Tibial artery (tissue), 4 donors: ENCODE results near the gene CTNND2.

Source experiments
- DNase-seq, 2 donors: peaks; one replicate each; pipeline ENCODE4 v3.0.0-alpha.2; 2019
- H3K27ac ChIP-seq, 2 donors: fragments of 200-600 bp; sonication (generic) in 1 of 2; 1 replicate in 1 of 2; 2 replicates in 1 of 2; pipeline ENCODE4 v1.5.1; 2018 to 2019; ENCODE audit warnings: mild to moderate bottlenecking in 1 of 2
- H3K27me3 ChIP-seq, 2 donors: fragments of 200-600 bp; sonication (generic) in 1 of 2; one replicate each; pipeline versions ENCODE4 v1.5.1 to v1.6.0; 2016 to 2019
- H3K36me3 ChIP-seq, 3 donors: fragments of 200-600 bp; sonication (generic) in 2 of 3; one replicate each; pipeline ENCODE4 v1.5.1; 2016 to 2019; ENCODE audit warnings: mild to moderate bottlenecking in 2 of 3
- H3K4me1 ChIP-seq, 4 donors: fragments of 200-600 bp; sonication (generic) in 2 of 4; 1 replicate in 3 of 4; 2 replicates in 1 of 4; pipeline ENCODE4 v1.5.1; 2016 to 2019
- H3K4me3 ChIP-seq, 2 donors: fragments of 200-600 bp; sonication (generic) in 1 of 2; 1 replicate in 1 of 2; 2 replicates in 1 of 2; pipeline ENCODE4 v1.5.1; 2018 to 2019; ENCODE audit warnings: mild to moderate bottlenecking in 2 of 2
- H3K9me3 ChIP-seq, 3 donors: fragments of 200-600 bp; sonication (generic) in 1 of 3; one replicate each; pipeline ENCODE4 v1.5.1; 2016 to 2019
- intact Hi-C: fragments of 100-400 bp; cut with DNase I; formaldehyde crosslinking; loops from one replicate; pipeline ENCODE4 v1.15.0; 2023; ENCODE audit warnings: low total_unique reads
- TF ChIP-seq, protein P1 (sequence below), 2 experiments: fragments of 200-600 bp in 1 of 2; fragments of 450-650 bp in 1 of 2; IDR thresholded peaks; one replicate each; pipeline ENCODE4 v1.5.1; 2017 to 2019; ENCODE audit warnings: antibody characterized with exemption in 2 of 2, mild to moderate bottlenecking in 1 of 2, moderate library complexity in 1 of 2

Gene CTNND2

DNA sequence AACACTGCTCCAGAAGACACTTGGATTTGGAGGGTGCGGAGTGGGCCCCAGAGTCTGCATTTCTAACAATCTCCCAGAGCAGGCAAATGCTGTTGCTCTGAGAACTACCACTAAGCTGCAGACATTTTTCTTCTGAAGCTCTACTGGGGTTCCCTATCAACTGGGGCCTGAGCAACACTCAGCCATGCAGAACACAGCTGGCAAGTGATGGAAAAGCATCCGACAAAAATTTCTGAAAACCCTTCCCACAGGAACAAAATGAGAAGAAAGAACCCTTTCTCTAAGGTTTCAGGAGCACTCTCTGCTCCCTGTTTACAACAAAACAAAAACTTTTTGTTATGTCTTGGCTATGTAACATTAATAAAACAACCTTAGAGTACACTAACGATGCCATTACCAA, 516.9 kb downstream of the CTNND2 start:
- peaks cover 0 to 19% (median 8%) of the 10 kb centered on the region in 4 donors for H3K4me1 ChIP-seq
- peaks cover 0 to 27% of the 10 kb centered on the region in 2 donors for H3K27me3 ChIP-seq
- no peak overlapping the region for H3K4me3 ChIP-seq
- no peaks in the 10 kb centered on the region for H3K9me3 ChIP-seq
- H3K27ac ChIP-seq: no peak overlapping the region
- H3K36me3 ChIP-seq: no peaks in the 10 kb centered on the region
- intact Hi-C loops: no loop called here
- no peak for DNase-seq
- TF ChIP-seq, protein P1, sequence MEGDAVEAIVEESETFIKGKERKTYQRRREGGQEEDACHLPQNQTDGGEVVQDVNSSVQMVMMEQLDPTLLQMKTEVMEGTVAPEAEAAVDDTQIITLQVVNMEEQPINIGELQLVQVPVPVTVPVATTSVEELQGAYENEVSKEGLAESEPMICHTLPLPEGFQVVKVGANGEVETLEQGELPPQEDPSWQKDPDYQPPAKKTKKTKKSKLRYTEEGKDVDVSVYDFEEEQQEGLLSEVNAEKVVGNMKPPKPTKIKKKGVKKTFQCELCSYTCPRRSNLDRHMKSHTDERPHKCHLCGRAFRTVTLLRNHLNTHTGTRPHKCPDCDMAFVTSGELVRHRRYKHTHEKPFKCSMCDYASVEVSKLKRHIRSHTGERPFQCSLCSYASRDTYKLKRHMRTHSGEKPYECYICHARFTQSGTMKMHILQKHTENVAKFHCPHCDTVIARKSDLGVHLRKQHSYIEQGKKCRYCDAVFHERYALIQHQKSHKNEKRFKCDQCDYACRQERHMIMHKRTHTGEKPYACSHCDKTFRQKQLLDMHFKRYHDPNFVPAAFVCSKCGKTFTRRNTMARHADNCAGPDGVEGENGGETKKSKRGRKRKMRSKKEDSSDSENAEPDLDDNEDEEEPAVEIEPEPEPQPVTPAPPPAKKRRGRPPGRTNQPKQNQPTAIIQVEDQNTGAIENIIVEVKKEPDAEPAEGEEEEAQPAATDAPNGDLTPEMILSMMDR (IDR thresholded peaks at IDR 0.05): no peak

DNA sequence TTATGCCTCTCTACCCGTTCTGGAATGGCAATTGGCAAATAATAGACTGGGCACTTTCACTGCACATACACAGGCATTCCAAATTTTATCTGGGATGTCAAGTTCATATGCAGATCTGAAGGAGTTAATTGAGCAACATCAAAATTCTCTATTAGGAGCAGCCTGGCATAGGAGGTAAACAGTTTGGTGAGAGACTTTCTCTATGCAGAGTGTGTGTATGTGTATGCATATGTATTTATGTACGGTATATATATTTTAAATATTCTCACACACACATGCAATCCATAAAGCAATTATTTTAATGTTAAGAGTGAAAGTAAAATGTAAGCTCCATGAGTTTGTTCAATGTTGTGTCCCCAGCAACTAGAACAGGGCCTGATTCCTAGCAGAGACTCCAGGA, 517.8 kb downstream of the CTNND2 start:
- Histone ChIP-seq H3K27ac (no peak overlapping the region), H3K4me1 (peaks cover 0 to 19% (median 8%) of the 10 kb centered on the region in 4 donors), H3K27me3 (peaks cover 0 to 32% of the 10 kb centered on the region in 2 donors), H3K36me3 (no peaks in the 10 kb centered on the region), H3K4me3 (no peak overlapping the region), H3K9me3 (no peaks in the 10 kb centered on the region)
- TF ChIP-seq, protein P1 (IDR thresholded peaks at IDR 0.05): no peak
- DNase-seq: no peak
- intact Hi-C loops: no loop called here

DNA sequence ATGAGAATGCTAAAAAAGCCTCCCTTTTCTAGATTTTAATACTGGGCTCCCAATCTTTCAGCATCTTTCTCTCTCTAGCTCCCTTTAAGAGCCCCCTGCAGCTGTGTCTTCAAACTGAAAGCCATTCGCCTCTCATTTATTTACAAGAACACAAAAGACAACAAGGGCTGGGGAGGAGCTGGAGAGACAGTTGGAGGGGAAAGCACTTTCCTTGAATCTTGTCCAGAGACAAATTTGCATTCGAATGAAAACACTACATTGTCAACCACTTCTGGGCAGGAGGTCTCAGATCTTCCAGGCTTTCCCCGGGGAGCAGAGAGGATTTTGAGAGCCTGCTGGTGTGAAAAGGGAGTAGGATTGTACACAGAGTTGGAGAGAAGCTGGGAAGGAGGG, 518.3 kb downstream of the CTNND2 start:
- H3K4me3 ChIP-seq: no peak overlapping the region
- TF ChIP-seq, protein P1 (IDR thresholded peaks at IDR 0.05): no peak
- no peaks in the 10 kb centered on the region for H3K36me3 ChIP-seq
- H3K27me3 ChIP-seq: peaks cover 0 to 32% of the 10 kb centered on the region in 2 donors
- intact Hi-C loops: no loop called here
- no peaks in the 10 kb centered on the region for H3K9me3 ChIP-seq
- no peak for DNase-seq
- peaks cover 0 to 19% (median 8%) of the 10 kb centered on the region in 4 donors for H3K4me1 ChIP-seq
- no peak overlapping the region for H3K27ac ChIP-seq

DNA sequence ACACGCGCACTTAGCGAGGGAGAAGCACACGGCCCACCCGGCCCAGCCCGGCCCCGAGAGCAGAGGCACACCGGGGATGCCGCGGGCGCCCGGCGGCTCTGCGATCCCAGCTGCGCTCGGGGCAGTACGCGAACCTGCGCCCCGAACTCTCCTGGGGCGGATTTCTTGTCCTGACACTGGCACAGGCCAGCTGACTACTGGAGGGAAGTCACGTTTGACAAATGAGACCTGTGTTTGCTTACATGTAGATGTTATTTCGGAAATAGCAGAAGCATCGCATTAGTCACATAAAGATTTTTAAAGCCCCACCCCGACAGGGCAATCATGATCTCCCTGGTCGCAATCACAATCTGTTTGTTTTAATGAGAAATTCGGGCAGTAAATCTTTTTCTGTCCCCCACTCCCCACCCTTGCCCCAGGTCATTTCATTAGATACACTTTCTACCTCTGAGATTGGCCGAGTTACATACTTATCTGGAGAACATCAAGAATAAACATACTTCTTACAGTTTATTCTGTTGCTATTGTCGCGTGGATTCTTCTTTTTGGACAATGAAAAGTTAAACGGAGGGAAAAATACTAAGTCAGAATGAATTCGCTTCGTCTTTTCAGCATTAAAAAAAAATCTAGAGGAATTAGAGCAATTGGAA, 518.9 kb downstream of the CTNND2 start:
- DNase-seq: no peak
- Histone ChIP-seq H3K27ac (no peak overlapping the region), H3K27me3 (peaks cover 0 to 32% of the 10 kb centered on the region in 2 donors), H3K4me1 (peaks cover 0 to 19% (median 8%) of the 10 kb centered on the region in 4 donors), H3K9me3 (no peaks in the 10 kb centered on the region), H3K4me3 (peak overlapping the region in 1 of 2 donors; percentile 32), H3K36me3 (no peaks in the 10 kb centered on the region)
- TF ChIP-seq, protein P1 (IDR thresholded peaks at IDR 0.05): no peak
- intact Hi-C loops: no loop called here

DNA sequence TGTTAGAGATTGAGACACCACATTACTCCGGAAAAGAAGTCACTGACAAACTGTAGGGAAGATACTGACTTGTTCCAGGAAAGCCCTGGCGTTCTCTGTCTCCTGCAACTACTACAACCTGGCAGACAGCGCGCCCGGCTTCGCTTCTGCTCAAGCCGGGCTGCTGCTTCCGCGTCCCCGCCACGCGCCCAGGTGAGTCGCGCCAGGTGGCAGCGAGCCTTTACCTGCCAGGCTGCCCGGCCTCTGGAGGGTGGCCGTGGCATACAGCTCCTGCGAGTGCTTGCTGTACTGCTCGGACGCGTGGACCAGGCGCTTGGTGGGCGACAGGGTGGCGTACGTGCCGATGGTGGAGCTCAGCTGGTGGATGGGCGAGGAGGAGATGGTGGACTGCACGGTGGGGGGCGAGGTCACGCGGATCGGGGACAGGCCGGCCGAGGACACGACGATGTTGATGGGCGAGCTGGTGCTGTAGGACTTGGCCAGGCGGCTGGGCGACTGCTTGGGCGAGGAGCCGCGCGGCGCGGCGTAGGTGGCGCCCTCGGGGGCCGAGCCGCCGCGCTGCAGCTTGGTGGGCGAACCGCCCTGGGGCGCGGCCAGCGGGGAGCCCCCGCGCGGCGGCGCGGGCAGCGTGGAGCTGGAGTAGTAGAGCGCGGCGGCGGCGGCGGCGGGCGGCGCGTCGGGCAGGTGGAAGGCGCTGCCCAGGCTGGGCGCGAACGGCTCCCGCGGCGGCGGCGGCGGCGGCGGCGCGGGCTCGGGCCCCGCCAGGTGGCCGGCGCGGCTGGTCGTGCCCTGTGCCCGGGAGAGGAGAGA, 519.6 kb downstream of the CTNND2 start:
- no peak overlapping the region for H3K27ac ChIP-seq
- H3K4me1 ChIP-seq: peaks cover 0 to 19% (median 8%) of the 10 kb centered on the region in 4 donors
- H3K27me3 ChIP-seq: peaks cover 0 to 32% of the 10 kb centered on the region in 2 donors
- DNase-seq: no peak
- no peaks in the 10 kb centered on the region for H3K9me3 ChIP-seq
- intact Hi-C loops: no loop called here
- no peaks in the 10 kb centered on the region for H3K36me3 ChIP-seq
- H3K4me3 ChIP-seq: peak overlapping the region in 1 of 2 donors; percentile 32
- TF ChIP-seq, protein P1 (IDR thresholded peaks at IDR 0.05): no peak
